Right ventricle myocardium superior (tissue), 1 donor: Measurements from ENCODE around the gene ZMIZ1. TPM values are rescaled to one million over a fixed set of nuclear protein-coding genes. Genes with fewer than 3 reads are reported as not detected.

Experiments
- ATAC-seq: fragments of 200-7000 bp; cut with Tn5 transposase; one replicate; pipeline ENCODE4 v1.9.1; 2020; ENCODE audit warnings: mild to moderate bottlenecking; ENCODE audit not compliant: poor library complexity
- DNase-seq: peaks from one replicate; pipeline ENCODE4 v3.0.0-alpha.2; 2020
- intact Hi-C: fragments of 100-400 bp; cut with DNase I; formaldehyde crosslinking; loops from one replicate; pipeline ENCODE4 v1.11.2; 2022
- total RNA-seq: library from RNA; stranded (reverse); fragmentation: NEBNext Ultra II Directional; extraction: Animal tissue kit (Norgen Biotek cat#: 25700); gene quantifications from one replicate; pipeline ENCODE4 v1.2.1, GENCODE V29; 2021
- donor health status: DM: no; HTN: yes; CAD: no; lungs with severe emphysema.

ZMIZ1 gene
- total RNA-seq, 1 donor from 2014 or later = 44.8 TPM

- ATAC-seq (peak; percentile 47), DNase-seq (peak; percentile 93)
- intact Hi-C loops = loop anchor here (5.0 kb wide), 1 partner anchor 78 kb away; no protein-coding TSS in a partner anchor
These were observed 81.1 kb downstream of the ZMIZ1 start for GRCh38 chr10:79149662-79150443.

- ATAC-seq (no peak), DNase-seq (no peak)
- intact Hi-C loops = no loop called here
These were observed 81.6 kb downstream of the ZMIZ1 start for GRCh38 chr10:79150444-79150754.

- ATAC-seq (no peak), DNase-seq (no peak)
- intact Hi-C loops = no loop called here
These were observed 83.7 kb downstream of the ZMIZ1 start for GRCh38 chr10:79152423-79152817.

GRCh38 chr10:79153745-79154144, 85.0 kb downstream of the ZMIZ1 start:
- intact Hi-C loops = no loop called here
- ATAC-seq (peak; percentile 34), DNase-seq (peak; percentile 91)

GRCh38 chr10:79155301-79156081, 86.7 kb downstream of the ZMIZ1 start:
- DNase-seq (peak; percentile 76), ATAC-seq (peak; percentile 4)
- intact Hi-C loops = no loop called here

- ATAC-seq = no peak
- intact Hi-C loops = no loop called here
These were observed 87.8 kb downstream of the ZMIZ1 start for GRCh38 chr10:79156334-79157274.

GRCh38 chr10:79158004-79158340, 89.2 kb downstream of the ZMIZ1 start:
- no peak for ATAC-seq
- intact Hi-C loops = no loop called here
- DNase-seq = no peak

More at GRCh38 chr10:79156334-79157274, 87.8 kb downstream of the ZMIZ1 start:
- no peak for DNase-seq

- no peak for ATAC-seq
- intact Hi-C loops = no loop called here
- DNase-seq = no peak
These were observed 89.8 kb downstream of the ZMIZ1 start for GRCh38 chr10:79158402-79159097.

- ATAC-seq (peak; percentile 10), DNase-seq (no peak)
- intact Hi-C loops = no loop called here
These were observed 90.4 kb downstream of the ZMIZ1 start for GRCh38 chr10:79159141-79159651.

GRCh38 chr10:79159785-79160184, 91.0 kb downstream of the ZMIZ1 start:
- intact Hi-C loops = no loop called here
- peak; percentile 84 for DNase-seq
- peak; percentile 65 for ATAC-seq

- ATAC-seq = no peak
- intact Hi-C loops = no loop called here
These were observed 91.4 kb downstream of the ZMIZ1 start for GRCh38 chr10:79160191-79160590.

GRCh38 chr10:79161557-79161956, 92.8 kb downstream of the ZMIZ1 start:
- no peak for ATAC-seq
- no peak for DNase-seq
- intact Hi-C loops = no loop called here

More at GRCh38 chr10:79160191-79160590, 91.4 kb downstream of the ZMIZ1 start:
- no peak for DNase-seq

- no peak for DNase-seq
- intact Hi-C loops = no loop called here
- no peak for ATAC-seq
These were observed 93.3 kb downstream of the ZMIZ1 start for GRCh38 chr10:79162022-79162421.

- no peak for DNase-seq
- no peak for ATAC-seq
- intact Hi-C loops = no loop called here
These were observed 94.3 kb downstream of the ZMIZ1 start for GRCh38 chr10:79162861-79163665.

- intact Hi-C loops = no loop called here
- no peak for ATAC-seq
These were observed 94.9 kb downstream of the ZMIZ1 start for GRCh38 chr10:79163666-79163975.

GRCh38 chr10:79164075-79164474, 95.3 kb downstream of the ZMIZ1 start:
- no peak for ATAC-seq
- intact Hi-C loops = no loop called here
- DNase-seq = no peak

More at GRCh38 chr10:79163666-79163975, 94.9 kb downstream of the ZMIZ1 start:
- DNase-seq = no peak

- DNase-seq (no peak), ATAC-seq (no peak)
- intact Hi-C loops = no loop called here
These were observed 96.5 kb downstream of the ZMIZ1 start for GRCh38 chr10:79165070-79165778.
